NCI-H2081 (cell line): ENCODE data around the gene RAI1.

ENCODE experiments used
- DNase-seq, 2 experiments: peaks; one replicate each; lab custom pipeline; 2025; lab: John Stamatoyannopoulos, UW

The RAI1 gene

DNA sequence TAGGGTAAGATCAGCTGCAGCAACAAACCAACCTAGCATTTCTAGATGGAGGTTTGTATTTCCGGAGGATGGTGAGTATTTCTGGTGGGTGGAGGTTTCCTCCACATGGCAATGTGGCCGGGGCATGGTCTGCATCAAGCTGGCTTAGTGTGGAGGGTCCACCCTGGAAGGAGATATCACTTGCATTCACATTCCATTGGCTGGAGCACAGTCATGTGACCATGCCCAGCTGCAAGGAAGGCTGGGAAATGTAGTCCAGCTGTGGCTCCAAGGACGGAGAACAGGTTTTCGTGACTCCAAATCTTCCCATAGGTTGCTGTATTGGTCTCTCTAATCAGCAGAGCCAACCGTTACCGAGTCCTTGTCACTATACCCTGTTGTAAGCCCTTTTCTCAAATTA lies 68.7 kb downstream of the RAI1 start:
- DNase-seq: peak; percentile 10 to 26

DNA sequence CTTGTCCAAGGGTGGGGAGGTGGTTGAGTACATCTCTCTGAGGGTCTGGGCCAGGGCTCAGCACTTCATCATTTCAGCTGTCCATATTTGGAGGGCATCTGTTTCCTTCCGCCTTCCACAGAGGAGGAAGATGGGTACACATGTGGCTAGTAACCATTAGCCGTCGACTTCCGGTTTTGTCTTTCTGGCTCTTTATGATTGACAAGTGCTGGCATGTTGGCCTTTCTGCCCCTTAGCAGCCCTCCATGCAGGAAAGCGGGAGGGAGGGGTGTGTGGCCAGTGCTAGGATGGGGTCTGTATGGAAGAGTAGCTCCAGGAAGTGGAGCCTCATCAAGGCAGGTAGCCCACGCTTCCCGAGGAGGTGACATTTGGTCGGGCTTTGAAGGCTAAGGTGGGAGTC lies 69.6 kb downstream of the RAI1 start:
- DNase-seq: no peak

DNA sequence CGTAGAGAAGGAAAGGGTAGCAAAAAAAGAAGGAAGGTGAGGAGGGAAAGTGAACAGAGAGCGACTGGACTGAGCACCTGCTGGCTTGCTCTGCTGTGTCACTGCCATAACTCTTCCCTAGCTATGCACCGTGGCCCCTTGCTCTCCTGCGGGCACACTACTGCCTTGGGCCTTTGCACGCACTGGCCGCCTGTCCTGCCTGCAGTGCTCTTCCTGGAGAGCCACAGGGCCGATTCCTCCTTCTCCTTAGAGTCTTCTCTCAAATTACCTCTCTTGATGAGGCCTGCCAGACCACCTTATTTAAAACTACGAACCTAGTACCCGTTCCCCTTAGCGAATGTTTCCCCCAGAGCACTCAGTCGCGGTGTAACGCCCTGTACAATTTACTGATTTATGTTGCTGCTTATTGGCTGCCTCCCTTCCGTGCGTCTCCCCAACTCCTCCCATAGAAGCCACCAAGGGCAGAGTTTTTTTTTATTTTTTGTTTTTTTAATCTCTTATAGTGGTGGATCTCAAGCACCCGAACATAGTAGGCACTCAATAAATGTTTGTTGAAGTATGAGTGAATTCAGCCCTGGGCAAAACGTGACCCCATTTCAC lies 70.3 kb downstream of the RAI1 start:
- DNase-seq: no peak

DNA sequence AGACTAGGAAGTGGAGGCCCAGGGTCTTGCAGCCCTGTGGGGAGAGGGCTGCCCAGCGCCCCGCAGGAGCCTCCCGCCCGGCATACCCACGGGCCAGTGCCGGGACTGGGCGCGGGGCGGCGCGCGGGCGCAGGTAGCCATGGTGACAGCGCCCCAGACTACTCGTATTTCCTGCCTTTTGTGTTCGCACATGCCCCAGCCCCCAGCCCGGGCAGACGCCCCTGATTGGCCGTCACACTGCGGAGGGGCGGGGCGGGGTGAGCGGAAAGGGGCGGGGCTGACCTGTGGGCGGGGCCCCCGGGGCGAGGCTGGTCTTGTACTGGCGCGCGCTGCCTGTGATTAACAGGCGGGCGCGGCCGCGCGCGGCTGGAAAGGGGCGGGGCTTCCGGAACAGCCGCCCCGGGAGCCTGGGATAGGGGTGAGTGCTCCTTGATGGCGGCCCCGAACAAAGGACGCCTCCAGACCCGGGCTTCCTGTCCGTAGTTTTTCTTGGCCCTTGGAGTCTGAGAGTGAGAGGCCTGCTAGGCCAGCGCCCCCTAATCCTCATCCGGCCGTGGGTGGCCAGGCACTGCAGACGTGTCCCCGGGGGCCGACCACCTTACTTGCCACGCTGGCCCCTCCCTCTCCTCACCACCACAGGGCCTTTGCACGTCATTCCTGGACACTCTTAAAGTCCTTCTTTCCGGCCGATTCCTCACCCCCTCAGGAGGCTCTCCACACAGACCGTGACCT lies 71.0 kb downstream of the RAI1 start:
- DNase-seq: peak; percentile 88 to 89

DNA sequence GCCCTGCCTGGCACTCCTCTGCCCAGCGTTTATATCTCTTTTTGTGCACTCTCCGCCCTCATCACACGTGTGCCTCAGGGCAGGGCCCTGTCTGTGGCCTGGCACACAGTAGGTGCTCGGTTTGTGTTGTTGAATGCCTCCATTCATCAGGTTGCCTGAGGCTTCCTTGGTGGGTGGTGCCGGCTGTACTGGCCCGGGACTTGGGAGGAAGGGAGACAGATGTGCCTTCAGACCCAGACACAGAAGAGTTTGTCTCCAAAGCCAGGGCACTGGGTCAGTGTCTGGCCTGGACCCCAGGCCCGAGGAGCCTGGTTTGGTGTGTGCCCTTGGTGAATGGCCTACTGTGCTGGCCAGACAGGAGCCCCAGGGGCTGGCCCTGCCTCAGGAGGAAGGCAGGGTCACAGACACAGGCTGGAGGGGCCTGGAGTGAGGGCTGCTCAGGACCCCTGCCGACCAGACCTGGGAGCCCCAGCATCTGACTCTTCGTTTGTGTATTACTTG lies 71.6 kb downstream of the RAI1 start:
- no peak for DNase-seq

DNA sequence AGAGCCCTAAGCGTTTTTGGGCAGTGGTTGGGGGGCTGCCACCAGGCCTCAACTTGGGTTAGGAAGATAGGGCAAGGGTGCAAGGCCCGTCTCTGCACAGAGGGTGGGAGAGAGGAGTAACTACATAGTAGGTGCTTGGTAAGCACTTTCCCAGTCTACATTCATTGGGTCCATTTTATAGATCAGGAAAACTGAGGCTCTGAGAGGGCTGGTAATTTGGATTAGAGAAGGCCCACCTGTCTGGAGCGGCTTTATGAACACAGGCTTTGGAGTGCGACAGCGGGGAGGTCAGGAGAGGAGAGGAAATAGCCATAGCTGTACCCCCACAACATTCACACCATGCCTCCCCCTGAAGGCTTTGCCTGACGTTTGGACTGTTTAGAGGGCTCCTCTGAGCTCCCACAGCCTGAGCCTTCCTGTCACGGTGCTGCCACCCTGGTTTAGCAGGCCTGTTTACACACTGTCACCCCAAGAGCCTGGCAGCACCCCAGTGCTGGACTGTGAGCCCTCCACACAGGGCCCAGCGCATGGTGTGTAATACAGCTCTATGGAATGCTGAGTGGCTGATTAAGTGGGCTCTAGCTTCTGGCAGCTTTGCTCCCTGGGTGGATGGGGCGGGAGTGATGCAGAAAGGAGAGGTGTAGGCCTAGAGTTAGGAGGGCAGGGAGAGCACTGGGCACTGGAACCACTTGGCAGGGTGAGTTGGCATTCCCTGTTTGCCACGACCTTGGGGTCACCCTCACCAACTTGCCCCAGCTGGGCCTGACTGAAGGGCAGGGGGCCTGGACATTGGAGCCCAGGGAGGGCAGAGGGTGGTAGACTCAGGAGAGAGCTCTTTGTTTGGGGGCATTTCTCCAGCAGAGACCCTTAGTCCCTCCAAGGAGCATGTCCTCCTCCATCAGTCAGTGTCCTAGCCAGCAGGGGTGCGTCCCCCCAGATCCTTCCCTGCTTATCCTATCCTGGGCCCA lies 73.7 kb downstream of the RAI1 start:
- DNase-seq: no peak

DNA sequence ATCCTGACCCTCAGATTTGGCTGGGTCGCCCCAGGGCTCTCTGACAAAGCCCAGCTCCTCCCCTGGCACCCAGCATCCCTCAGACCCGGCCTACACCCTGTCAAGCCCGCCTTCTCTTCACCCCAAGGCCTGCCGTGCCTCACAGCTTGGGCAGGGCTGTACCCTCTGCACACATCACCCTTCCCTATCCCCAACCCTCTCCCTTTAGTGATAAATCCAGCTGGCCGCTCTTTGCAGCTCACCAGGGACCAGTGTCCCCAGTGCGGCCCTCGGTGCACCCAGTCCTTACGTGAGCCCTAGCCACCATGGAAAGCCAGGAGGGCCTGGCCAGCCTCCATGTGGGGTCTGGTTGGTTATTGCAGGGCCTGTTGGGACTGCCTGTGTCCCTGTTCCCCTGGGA lies 74.5 kb downstream of the RAI1 start:
- no peak for DNase-seq

DNA sequence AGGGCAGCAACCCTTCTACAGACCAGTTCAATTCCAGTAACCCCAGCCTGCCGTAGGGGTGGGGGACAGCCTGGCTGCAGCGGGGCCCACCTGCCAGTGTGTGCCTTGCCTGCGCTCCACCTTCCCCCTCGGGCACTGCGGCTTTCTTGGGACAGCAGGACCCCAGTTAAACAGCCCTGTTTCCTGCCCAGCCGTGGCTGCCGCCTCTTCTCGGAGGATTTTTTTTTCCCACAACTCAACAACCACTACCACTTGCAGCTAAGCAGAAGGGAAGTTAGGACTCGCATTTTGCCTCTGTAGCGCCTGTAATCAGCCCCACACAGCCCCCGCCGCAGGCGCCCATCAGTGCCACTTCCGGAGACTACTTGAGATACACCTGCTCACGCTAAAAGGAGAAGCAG lies 76.1 kb downstream of the RAI1 start:
- DNase-seq: peak; percentile 21 to 64

DNA sequence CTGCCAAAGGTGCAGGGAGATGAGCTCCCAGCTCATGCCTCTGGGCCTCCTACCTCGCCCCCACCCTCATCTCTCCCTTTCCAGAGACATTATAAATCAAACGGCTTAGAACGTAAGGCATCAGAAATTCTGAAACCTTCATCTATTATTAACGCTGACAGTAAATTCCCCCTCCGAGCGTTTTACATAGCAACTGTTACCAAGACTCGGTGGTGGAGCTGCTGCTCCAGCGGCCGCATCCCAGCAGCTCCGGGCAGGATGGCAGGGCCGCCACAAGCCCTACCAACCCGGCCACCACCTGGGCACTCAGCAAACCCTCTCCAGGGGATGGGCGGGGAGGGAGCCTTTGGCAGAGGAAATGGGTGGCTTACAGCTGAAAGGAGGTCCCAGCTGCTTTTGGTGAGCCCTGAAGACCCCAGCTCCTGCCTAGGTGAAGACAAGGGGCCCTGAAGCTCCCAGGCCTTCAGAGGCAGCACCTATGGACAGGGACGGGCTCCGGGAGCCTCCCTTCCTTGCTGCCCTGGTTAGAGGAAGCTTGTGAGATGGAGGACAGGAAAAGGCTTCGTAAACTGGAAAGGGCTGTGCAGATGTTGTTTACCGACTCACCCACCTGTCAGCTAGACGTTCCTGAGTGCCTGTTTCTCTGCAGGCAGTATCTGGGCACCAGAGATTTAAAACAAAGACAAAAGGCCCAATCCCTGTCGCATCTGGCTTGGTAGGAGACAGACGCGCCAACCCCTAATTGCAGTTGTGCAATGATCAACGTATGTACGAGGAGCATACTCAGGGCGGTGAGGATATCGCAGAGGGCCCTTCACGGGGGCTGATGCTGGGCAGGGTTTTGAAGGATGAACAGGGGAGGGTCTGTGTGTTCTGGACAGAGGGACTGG lies 76.9 kb downstream of the RAI1 start:
- peak; percentile 37 to 73 for DNase-seq

DNA sequence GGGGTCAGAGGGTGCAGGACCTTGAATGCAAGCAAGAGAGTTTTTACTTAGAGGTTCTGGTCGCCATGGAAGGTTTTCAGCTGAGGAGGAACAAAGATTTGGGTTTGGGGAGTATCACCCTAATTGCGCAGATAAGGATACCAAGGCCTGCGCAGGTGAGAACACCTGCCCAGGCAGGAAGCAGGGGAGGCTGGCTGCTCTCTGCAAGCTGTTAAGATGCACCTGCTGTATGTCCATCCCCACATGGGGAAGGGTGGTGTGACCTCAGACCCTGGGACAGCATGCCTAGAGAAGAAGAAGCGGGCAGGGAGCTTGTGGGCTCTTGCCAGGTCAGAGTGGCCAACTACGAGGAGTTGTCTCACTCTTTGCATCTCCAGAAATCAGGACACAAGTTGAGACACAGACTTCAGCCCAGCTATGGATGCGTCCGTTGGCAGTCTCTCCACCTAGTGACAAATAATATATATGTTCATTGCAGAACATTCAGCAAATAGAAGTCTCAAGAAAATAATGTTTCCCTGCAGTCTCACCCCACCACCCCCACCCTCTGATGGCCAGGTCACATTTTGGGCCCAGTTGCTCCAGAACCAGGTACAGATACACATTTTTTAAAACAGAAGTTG lies 77.8 kb downstream of the RAI1 start:
- DNase-seq: no peak

DNA sequence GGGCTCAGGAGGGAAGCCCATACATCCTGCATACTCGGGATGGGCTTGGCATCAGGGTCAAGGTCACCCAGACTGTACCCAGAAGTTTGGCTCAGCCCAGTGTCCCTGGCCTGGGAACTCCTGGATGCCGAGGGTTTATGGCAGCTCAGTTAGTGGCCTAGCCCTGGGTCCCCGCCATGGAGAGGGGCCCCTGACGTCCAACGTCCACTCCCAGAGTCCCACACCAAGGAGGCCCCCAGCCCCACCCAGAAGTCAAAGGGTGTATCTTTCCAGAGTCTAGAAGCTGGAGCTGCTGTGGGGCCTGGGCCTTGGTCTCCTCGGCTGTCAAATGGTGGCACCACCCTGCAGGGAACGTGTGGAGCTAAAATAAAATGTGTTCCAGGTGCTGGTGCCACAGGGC lies 79.1 kb downstream of the RAI1 start:
- no peak for DNase-seq

DNA sequence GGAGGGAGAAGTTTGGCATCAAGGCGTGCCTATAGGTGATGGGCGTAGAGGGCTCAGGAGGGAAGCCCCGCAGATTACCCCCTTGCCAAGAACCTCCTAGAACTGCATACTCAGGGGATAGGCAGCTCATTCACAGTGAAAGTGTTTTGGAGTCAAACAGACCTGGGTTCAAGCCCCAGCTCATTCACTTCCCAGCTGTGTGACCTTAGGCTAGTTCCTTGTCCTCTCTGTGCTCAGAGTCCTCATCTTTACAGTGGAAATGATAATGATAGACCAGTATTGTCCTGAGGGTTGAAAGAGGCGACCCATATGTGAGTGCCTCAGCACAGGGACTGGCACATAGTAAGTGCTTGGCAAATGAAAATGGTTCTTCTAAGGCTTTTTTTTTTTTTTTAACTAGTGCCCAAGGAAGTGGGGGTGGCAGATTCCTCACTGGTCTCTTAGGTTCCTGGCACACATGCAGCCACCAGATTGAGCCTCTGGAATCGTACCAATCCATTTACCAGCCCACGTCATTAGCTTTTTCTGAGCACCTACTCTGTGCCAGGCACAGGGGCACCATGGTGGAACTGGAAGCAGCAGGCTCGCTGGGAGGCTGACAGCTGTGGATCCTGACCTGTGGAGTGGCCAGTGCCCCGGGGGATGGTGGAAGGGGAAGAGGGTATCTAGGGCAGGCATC lies 79.8 kb downstream of the RAI1 start:
- DNase-seq: no peak

DNA sequence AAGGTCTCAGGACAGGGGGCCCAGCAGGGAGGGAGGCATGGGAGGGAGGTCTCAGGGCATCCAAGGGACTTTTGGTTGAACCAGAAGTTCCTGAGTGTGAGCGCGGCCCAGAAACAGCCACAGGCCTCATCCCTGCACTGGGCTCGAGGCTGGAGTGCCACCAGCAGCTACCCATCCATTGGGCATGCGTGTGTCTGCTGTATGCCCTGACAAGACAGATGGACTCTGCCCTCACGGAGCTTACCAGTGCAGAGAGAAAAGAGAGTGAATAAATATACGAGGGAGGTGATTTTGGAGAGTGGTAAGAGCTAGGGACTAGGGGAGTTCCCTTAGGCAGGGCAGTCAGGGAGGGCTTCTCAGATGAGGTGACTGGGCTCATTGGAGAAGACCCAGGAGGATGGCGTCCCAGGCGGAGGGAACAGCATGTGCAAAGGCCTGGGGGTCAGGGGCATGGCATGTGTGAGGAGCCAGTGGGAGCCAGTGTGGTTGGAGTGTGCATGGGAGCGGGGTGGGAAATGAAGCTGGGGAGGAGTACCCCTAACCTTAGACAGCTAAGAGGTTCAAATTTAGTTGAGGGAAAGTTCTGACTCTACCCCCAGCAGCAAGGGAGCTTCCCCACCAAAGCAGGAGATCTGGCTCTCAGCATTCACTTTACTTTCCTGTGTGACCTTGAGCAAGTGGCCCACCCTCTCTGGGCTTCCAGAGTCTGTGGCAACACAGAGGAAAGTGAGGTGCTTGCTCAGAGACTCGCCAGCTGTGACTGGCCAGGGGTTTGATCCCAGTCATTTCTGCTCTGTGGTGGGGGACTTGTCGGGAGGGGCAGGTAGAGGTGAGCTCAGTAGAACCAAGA lies 80.9 kb downstream of the RAI1 start:
- DNase-seq: no peak

DNA sequence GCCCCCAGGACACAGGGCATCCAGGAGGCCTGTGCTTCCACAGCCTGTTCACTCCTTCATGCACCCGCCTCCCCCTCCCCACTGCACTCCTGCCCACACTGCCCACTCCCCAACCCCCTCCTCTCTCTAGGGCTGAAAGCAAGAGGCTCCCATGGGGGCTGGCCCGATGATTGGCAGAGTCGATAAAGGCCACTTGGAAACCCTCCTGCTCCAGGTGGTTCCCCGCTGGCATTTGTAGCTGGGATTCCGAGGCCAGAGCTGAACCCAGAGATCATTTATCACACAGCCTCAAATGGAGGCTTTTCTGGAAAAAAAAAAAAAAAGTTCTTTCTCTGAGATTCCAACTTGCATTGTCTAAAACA lies 81.5 kb downstream of the RAI1 start:
- no peak for DNase-seq

DNA sequence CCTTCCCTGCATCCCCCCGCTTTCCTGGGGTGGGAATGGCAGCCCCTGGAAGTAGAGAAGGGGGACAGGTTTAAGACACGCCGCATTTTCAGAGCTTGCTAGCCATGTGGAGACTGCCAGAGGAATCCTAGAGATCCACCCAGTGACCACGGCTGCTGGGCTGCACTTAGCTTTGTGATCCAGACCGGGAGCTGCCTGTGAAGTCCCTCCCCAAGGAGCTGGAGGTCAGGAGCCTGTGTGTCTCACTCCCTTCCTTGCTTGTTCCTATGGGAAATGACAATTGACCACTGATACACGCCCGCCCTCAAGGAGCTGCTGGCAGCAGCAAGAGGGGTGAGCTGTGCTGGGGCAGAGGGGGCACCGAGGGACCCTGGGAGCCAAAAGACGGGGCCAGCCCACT lies 81.9 kb downstream of the RAI1 start:
- no peak for DNase-seq

DNA sequence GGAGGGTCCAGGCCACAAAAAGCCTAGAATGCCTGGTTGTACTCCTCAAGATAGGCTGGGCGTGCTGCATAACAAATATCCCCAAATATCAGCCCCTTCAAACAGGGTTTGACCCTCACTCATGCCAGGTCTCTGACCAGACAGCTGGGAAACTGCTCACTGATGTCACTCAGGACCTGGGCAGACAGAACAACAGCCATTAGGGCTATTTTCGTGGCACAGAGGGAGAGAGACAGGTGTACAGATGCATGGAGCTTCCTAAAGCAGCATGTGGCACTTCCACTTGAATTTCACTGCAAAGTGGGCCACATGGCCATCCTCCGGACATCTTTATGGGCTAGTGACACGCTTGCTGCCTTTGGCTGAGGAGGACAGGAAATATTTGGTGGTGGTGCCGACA lies 82.5 kb downstream of the RAI1 start:
- no peak for DNase-seq

DNA sequence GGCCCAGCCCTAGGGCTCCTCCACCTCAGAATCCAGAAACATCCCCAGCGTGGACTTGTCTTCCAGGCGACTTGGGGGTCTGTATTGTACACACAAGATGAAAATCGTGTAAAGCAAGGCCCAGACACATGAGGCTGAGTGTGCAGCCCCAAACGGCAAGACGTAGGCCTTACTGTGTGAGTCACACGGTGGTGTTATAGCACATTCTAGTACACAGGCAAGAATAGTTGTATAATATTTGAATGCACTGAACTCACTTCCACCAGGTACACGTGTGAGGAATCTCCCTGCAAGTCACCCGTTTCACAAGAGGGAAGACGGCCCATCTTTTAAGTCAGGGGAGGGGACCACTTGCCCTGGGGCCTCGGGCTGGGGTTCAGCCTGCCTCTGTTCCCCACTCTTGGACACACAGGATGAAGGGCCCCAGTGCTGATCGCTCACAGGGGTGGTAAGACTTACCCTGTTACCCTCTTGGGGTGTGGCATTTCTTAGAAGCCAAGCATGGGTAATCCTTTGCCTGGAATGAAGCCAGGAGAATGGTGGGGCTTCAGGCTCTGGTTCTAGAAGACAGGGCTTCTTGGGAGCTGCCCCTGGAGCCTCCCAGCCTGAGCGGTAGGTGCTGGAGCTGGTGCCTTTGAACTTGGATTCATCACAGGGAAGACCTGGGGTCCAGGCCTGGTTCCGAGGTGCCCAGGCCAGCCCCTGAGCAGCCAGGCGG lies 84.3 kb downstream of the RAI1 start:
- DNase-seq: no peak

DNA sequence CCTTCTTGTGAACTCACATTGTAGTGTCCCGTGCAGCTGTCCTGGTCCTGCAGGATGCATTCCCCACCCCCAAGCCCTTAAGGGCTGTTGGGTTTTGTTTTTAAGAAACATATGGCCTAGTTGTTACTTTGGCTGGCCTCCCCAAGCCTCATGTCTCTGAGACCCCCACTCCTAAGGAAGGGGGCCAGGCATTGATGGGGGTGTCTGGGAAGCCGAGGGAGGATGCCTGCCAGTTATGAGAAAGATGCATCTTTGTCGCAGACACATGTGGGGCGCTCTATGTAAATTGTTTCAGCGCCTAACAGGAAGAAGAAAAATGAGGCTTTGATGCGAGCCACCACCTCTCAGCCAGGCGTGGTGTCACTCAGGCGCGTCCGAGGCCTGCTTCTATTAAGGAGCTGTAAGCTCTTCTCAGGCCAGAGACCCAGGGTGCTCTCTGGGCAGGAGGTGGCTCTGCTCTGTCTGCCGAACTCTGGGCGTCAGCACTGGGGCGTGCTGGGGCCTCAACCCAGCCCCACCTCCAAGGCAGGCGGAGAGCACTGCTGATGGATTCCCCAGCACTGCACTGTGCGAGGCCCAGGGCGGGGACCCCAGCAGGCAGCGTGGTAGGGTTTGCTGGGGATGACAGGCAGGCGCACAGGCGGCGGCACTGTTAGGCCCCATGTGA lies 85.0 kb downstream of the RAI1 start:
- DNase-seq: no peak

DNA sequence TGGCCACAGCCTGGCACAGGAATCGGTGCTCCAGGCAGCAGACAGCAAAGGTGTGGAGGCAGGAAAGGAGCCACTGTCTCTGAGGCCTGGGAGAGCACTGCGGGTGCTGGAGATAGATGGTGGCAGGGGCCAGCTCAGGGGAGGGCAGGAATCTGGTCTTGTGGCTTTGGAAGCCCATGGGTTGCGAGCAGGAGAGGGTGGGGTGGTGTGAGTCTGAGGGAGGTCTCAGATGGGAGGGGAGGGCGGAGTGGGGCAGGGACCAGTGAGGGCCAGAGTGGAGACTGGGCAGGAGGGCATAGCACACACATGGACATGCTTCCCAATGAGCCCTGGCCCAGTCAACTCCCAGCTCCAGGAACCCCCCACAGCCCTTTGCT lies 85.5 kb downstream of the RAI1 start:
- no peak for DNase-seq
